Measurements from ENCODE around the gene ASPRV1.

The ASPRV1 gene

GRCh38 chr2:69947325-69947931, 14.0 kb downstream of the ASPRV1 start:
- H3K4me3 ChIP-seq (ENCODE audit: low read length), result no peak overlapping the region
- no peak for TF ChIP-seq CTCF (IDR thresholded peaks at IDR 0.05; ENCODE audit: insufficient read depth, low read depth, low read length, missing control alignments)
- DNase-seq (ENCODE audit: low read depth), result peak; percentile 60

GRCh38 chr2:69946351-69947324, 14.8 kb downstream of the ASPRV1 start:
- DNase-seq (ENCODE audit: low read depth), result peak; percentile 90
- H3K4me3 ChIP-seq (ENCODE audit: low read length), result no peak overlapping the region
- no peak for TF ChIP-seq CTCF (IDR thresholded peaks at IDR 0.05; ENCODE audit: insufficient read depth, low read depth, low read length, missing control alignments)

GRCh38 chr2:69945941-69946340, 15.5 kb downstream of the ASPRV1 start:
- TF ChIP-seq CTCF (IDR thresholded peaks at IDR 0.05; ENCODE audit: insufficient read depth, low read depth, low read length, missing control alignments), result no peak
- no peak overlapping the region for H3K4me3 ChIP-seq (ENCODE audit: low read length)
- DNase-seq (ENCODE audit: low read depth), result peak; percentile 26

GRCh38 chr2:69945441-69945840, 16.0 kb downstream of the ASPRV1 start:
- peak; percentile 97 for DNase-seq (ENCODE audit: low read depth)
- no peak for TF ChIP-seq CTCF (IDR thresholded peaks at IDR 0.05; ENCODE audit: insufficient read depth, low read depth, low read length, missing control alignments)
- H3K4me3 ChIP-seq (ENCODE audit: low read length), result no peak overlapping the region

GRCh38 chr2:69944756-69945155, 16.7 kb downstream of the ASPRV1 start:
- H3K4me3 ChIP-seq (ENCODE audit: low read length), result no peak overlapping the region
- no peak for DNase-seq (ENCODE audit: low read depth)
- TF ChIP-seq CTCF (IDR thresholded peaks at IDR 0.05; ENCODE audit: insufficient read depth, low read depth, low read length, missing control alignments), result no peak

GRCh38 chr2:69943843-69944525, 17.4 kb downstream of the ASPRV1 start:
- H3K4me3 ChIP-seq (ENCODE audit: low read length), result no peak overlapping the region
- no peak for TF ChIP-seq CTCF (IDR thresholded peaks at IDR 0.05; ENCODE audit: insufficient read depth, low read depth, low read length, missing control alignments)
- no peak for DNase-seq (ENCODE audit: low read depth)

Data from epithelial cell of esophagus (primary cell).